Right renal cortex interstitium (tissue), 3 donors: ENCODE data around the gene TNFRSF18. TPM values are rescaled to one million over a fixed set of nuclear protein-coding genes. Genes with fewer than 3 reads are reported as not detected.

Source experiments
- DNase-seq, 3 donors: peaks; one replicate each; pipeline ENCODE4 v3.0.0-alpha.2; 2013; ENCODE audit warnings: low read depth in 3 of 3, low spot score in 2 of 3
- polyA plus RNA-seq, 3 donors: library from polyadenylated mRNA; unstranded; fragments of 120-200 nt; gene quantifications; one replicate each; pipeline ENCODE4 v1.2.1, GENCODE V29; 2013; ENCODE audit not compliant: insufficient read length in 3 of 3

TNFRSF18 gene
- polyA plus RNA-seq, 3 donors: 0.33 to 0.68 TPM; not detected in 1

DNA sequence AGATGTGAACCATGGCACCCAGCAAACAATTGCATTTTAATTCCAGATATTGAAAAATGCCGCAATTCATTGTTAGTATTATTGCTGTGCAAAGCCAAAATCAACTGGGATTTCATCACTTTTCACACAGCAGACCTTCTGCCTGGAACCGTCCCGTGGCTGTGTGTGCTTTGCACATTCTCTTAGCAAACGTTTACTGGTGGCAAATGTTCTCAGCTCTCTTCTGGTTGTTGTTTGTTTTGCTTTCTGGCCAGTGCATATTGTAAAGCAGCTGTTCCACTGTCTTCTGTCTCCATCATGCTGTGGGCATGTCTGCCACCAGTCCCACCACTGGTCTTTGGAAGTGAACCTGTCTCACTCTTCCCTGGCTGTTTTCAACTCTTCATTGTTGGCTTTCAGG lies 52.5 kb downstream of the TNFRSF18 start:
- no peak for DNase-seq

Other genes starting within 250 kb of the TNFRSF18 start
- gene NOC2L, start 247.3 kb downstream of the TNFRSF18 start, polyA plus RNA-seq: 10 to 100 TPM; 56.1 to 60.0 (median 59.4) TPM
- gene KLHL17, start 246.0 kb downstream of the TNFRSF18 start, polyA plus RNA-seq: 1 to 10 TPM; 6.5 to 8.0 (median 6.5) TPM
- under 1 TPM; 0.17 to 0.27 (median 0.22) TPM for gene PLEKHN1, start 240.1 kb downstream of the TNFRSF18 start, polyA plus RNA-seq
- under 1 TPM in 2 of 3 donors, not detected in 1; 0.17 to 0.21 TPM for gene PERM1, start 224.5 kb downstream of the TNFRSF18 start, polyA plus RNA-seq
- 10 to 100 TPM; 13.6 to 17.3 (median 16.1) TPM for gene HES4, start 206.5 kb downstream of the TNFRSF18 start, polyA plus RNA-seq
- 10 to 100 TPM in 2 of 3 donors, 1 to 10 TPM in 1; 9.4 to 15.0 (median 10.7) TPM for gene ISG15, start 193.1 kb downstream of the TNFRSF18 start, polyA plus RNA-seq
- 100 to 1,000 TPM; 178 to 219 (median 182) TPM for gene AGRN, start 186.5 kb downstream of the TNFRSF18 start, polyA plus RNA-seq
- under 1 TPM in 2 of 3 donors, not detected in 1; 0.29 to 0.40 TPM for gene RNF223, start 132.3 kb downstream of the TNFRSF18 start, polyA plus RNA-seq
- 1 to 10 TPM; 5.3 to 7.0 (median 6.3) TPM for gene C1orf159, start 90.5 kb downstream of the TNFRSF18 start, polyA plus RNA-seq
- under 1 TPM; 0.29 to 0.71 (median 0.58) TPM for gene TTLL10, start 32.7 kb downstream of the TNFRSF18 start, polyA plus RNA-seq
- 1 to 10 TPM in 1 of 3 donors, under 1 TPM in 2; 0.74 to 1.9 (median 0.93) TPM for gene TNFRSF4, start 7.6 kb upstream of the TNFRSF18 start, polyA plus RNA-seq
- gene SDF4, start 25.4 kb upstream of the TNFRSF18 start, polyA plus RNA-seq: 100 to 1,000 TPM; 109 to 126 (median 123) TPM
- 10 to 100 TPM; 15.2 to 18.8 (median 18.4) TPM for gene B3GALT6, start 25.6 kb upstream of the TNFRSF18 start, polyA plus RNA-seq
- 1 to 10 TPM; 7.0 to 8.6 (median 7.4) TPM for gene C1QTNF12, start 40.1 kb upstream of the TNFRSF18 start, polyA plus RNA-seq
- gene UBE2J2, start 67.3 kb upstream of the TNFRSF18 start, polyA plus RNA-seq: 10 to 100 TPM; 40.5 to 42.7 (median 42.1) TPM
- 1 to 10 TPM; 2.1 to 2.6 (median 2.4) TPM for gene SCNN1D, start 73.8 kb upstream of the TNFRSF18 start, polyA plus RNA-seq
- gene ACAP3, start 101.3 kb upstream of the TNFRSF18 start, polyA plus RNA-seq: 10 to 100 TPM; 15.1 to 18.0 (median 16.1) TPM
- gene PUSL1, start 102.0 kb upstream of the TNFRSF18 start, polyA plus RNA-seq: 1 to 10 TPM; 5.4 to 6.3 (median 5.8) TPM
- 10 to 100 TPM; 85.7 to 89.1 (median 87.4) TPM for gene INTS11, start 118.1 kb upstream of the TNFRSF18 start, polyA plus RNA-seq
- gene CPTP, start 118.2 kb upstream of the TNFRSF18 start, polyA plus RNA-seq: 10 to 100 TPM in 2 of 3 donors, 1 to 10 TPM in 1; 9.1 to 12.9 (median 10.1) TPM
- under 1 TPM; 0.21 to 0.29 (median 0.24) TPM for gene TAS1R3, start 124.7 kb upstream of the TNFRSF18 start, polyA plus RNA-seq
- 10 to 100 TPM; 21.5 to 27.5 (median 24.5) TPM for gene DVL1, start 142.8 kb upstream of the TNFRSF18 start, polyA plus RNA-seq
- 100 to 1,000 TPM; 145 to 157 (median 156) TPM for gene MXRA8, start 152.0 kb upstream of the TNFRSF18 start, polyA plus RNA-seq
- 10 to 100 TPM; 51.9 to 65.7 (median 55.1) TPM for gene AURKAIP1, start 168.6 kb upstream of the TNFRSF18 start, polyA plus RNA-seq
- 100 to 1,000 TPM; 183 to 230 (median 206) TPM for gene CCNL2, start 192.7 kb upstream of the TNFRSF18 start, polyA plus RNA-seq
- gene MRPL20, start 200.7 kb upstream of the TNFRSF18 start, polyA plus RNA-seq: 100 to 1,000 TPM; 107 to 136 (median 117) TPM
- 10 to 100 TPM in 1 of 3 donors, 1 to 10 TPM in 2; 5.0 to 19.7 (median 7.1) TPM for gene ANKRD65, start 214.7 kb upstream of the TNFRSF18 start, polyA plus RNA-seq
- gene VWA1, start 229.1 kb upstream of the TNFRSF18 start, polyA plus RNA-seq: 10 to 100 TPM; 39.8 to 52.7 (median 48.0) TPM
- gene ATAD3C, start 243.1 kb upstream of the TNFRSF18 start, polyA plus RNA-seq: 1 to 10 TPM; 1.4 to 3.1 (median 2.0) TPM